IPS-NIHi7 (cell line): Measurements from ENCODE around the gene NOP10.
"Not testable (repeated sequence)": the region's sequence is repeated elsewhere in the genome, so short reads cannot be mapped to it uniquely, and the experiment has no call there.

ENCODE experiments used
- DNase-seq: peaks from one replicate; pipeline ENCODE4 v3.0.0; 2012; ENCODE audit warnings: mixed read lengths; ENCODE audit errors: extremely low spot score

NOP10 gene

DNA sequence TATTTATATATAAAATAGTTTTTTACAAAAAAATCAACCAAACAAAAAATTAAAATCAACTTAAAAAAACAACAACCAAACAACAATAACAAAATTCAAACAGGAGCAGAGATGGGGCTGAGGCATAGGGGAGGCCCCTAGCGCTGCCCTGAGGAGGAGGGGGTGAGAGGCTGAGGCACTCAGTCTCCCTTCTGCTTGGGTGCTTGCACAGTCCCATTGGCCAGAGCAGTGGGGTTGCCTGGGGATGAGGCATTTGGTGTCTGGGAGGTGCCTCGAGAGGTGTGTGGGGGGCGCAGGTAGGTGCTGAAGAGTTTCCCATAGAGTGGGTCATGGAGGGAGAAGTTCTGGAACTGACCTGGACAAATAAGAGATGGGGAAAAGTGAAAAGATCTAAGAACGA is 16.0 kb upstream of the NOP10 start:
- DNase-seq = no peak

DNA sequence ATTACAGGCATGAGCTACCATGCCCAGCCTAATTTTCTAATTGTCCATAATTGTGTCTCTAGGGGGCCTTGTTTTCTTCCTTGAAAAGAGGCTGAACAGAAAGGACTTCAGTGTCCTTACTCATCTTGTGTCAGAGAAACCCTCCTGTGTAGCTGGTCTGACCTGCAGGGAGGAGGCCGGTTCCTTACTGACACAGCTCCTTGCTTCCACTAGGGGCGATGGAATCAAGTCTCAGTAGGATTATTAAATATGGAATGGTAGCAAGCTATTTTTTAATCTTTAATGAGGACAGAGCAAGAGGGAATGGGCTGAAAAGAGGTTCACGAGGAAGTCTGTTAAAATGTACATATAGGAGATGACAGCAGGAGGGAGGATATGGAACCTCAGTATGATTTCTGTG is 15.4 kb upstream of the NOP10 start:
- peak; percentile 42 for DNase-seq

DNA sequence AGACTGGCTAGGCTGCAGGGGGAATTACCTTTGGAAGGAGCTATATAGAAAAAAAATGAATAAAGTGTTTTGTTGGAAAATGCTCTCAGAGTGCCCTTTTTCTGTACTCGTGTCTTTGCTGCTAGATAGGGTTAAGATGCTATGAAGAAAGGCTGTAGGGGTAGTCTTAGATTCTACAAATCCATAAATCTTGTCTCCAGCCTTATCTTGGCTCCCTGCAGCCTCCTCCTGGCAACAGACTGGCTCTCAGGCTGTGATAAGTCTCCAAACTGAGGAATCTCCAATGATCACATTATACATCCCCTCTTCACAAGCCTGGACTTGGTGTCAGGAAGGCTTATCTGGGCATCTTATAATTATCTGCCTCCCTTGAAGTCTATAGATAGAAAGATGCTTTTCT is 14.7 kb upstream of the NOP10 start:
- DNase-seq = no peak

DNA sequence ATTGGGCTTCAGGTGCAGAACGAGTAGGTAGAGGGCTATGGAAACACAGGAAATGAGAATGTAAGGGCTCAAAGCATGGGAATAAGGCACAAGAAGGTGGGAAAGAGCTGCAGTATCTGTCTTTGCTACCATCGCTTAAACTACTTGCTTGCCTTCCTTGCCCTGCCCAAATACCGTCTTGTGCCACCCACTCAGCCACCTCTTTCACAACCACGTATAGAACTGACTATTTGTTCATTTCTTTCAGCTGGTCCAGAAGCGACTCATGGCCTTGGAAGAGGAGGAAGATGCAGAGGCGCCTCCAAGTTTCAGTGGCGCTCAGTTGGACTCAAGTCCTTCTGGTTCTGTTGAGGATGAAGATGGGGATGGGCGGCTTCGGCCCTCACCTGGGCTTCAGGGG is 12.3 kb upstream of the NOP10 start:
- no peak for DNase-seq

DNA sequence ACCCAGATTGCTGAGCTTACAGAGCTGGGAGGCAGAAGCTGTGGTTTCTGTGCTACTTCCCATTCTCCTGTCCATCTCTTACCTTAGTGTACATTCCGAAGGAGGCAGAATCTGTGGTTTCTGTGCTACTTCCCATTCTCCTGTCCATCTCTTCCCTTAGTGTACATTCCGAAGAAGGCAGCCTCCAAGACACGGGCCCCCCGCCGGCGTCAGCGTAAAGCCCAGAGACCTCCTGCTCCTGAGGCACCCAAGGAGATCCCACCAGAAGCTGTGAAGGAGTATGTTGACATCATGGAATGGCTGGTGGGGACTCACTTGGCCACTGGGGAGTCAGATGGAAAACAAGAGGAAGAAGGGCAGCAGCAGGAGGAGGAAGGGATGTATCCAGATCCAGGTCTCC is 11.3 kb upstream of the NOP10 start:
- DNase-seq = no peak

DNA sequence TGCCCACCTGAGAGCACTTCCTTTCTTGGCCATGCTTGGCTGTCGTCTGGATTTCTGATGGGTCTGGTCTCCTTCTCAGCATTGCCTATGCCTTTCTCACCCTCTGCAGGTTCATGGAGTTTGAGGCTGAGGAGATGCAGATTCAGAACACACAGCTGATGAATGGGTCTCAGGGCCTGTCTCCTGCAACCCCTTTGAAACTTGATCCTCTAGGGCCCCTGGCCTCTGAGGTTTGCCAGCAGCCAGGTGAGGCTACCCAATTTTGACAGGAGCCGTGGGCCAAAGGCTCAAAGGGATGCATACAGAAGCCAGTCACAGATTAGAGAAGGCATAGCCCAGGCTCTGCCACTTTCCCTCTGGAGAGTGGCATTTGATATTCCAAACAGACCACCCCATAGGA is 10.7 kb upstream of the NOP10 start:
- peak; percentile 33 for DNase-seq

DNA sequence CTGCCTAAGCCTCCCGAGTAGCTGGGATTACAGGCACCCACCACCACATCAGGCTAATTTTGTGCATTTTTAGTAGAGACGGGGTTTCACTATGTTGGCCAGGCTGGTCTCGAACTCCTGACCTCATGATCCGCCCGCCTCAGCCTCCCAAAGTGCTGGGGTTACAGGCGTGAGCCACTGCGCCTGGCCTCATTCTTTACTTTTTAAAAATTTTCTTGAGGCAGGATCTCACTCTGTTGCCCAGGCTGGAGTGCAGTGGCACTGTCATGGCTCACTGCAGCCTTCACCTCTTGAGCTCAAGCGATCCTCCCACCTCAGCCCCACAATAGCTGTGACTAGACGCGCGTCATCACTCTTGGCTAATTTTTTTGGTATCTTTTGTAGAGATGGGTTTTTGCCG is 10.1 kb upstream of the NOP10 start:
- not testable (repeated sequence) for DNase-seq

DNA sequence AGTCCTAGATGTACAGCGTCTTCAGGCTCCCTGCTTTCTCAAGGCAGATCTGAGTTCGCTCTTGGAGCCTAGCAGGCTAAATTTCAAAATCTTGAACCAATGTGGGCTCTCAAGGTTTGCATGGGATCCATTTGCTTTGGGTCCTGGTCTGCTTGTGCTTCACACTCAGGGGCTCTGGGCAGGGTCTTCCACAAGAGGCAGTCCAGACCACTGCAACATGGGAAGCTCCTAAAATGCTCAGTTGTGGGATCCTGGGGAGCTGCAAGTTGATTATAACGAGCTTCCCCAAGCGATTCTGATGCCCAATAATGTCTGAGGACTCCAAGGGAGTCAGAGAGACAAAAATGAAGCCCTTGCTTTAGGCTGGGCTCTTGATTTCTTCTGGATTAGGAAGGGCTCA is 6.8 kb upstream of the NOP10 start:
- DNase-seq = no peak

DNA sequence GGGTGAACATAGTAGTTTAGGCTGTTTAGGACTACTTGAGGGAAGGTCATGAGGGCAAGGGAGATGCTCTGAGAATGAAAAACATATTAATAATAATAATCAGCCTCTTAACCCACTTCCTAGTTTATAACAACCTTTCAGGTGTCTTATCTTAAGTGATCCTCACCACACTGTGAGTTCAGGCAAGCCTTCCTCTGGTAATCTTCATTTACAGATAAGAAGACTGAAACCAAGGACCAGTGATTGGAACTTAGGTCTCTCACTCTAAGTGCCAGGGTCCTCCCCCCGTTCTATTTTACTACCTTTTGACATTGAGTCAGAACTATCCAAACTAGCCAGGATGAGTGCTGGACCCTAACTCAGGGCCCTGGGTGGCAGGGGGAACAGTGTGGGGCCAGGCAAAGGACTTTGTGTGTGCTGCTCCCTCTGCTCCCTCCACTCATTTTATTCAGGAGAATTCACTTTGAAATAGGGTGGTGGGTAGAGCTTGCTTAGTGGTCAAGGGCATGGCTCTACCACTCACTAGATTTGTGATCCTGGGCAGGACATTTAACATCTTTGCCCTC is 5.9 kb upstream of the NOP10 start:
- DNase-seq = no peak

DNA sequence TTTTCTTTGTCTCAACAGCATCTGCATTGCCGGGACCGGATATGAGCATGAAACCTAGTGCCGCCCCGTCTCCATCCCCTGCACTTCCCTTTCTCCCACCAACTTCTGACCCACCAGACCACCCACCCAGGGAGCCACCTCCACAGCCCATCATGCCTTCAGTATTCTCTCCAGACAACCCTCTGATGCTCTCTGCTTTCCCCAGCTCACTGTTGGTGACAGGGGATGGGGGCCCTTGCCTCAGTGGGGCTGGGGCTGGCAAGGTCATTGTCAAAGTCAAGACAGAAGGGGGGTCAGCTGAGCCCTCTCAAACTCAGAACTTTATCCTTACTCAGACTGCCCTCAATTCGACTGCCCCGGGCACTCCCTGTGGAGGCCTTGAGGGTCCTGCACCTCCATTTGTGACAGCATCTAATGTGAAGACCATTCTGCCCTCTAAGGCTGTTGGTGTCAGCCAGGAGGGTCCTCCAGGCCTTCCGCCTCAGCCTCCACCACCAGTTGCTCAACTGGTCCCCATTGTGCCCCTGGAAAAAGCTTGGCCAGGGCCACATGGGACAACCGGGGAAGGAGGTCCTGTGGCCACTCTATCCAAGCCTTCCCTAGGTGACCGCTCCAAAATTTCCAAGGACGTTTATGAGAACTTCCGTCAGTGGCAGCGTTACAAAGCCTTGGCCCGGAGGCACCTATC is 5.2 kb upstream of the NOP10 start:
- no peak for DNase-seq

DNA sequence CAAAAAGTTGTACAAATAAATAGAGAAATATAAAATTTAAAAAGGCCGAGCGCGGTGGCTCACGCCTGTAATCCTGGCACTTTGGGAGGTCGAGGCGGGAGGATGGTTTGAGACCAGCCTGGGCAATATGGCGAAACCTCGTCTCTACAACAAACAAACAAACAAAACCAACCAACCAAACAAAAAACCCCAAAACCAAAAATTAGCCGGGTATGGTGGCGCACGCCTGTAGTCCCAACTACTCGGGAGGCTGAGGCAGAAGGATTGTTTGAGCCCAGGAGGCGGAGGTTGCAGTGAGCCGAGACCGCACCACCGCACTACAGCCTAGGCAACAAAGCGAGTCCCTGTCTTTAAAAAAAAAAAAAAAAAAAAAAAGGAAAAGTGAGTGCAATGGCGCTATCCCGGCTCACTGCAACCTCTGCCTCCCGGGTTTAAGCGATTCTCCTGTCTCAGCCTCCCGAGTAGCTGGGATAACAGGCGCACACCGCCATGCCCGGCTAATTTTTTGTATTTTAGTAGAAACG is 661 bp downstream of the NOP10 start:
- DNase-seq = not testable (repeated sequence)

DNA sequence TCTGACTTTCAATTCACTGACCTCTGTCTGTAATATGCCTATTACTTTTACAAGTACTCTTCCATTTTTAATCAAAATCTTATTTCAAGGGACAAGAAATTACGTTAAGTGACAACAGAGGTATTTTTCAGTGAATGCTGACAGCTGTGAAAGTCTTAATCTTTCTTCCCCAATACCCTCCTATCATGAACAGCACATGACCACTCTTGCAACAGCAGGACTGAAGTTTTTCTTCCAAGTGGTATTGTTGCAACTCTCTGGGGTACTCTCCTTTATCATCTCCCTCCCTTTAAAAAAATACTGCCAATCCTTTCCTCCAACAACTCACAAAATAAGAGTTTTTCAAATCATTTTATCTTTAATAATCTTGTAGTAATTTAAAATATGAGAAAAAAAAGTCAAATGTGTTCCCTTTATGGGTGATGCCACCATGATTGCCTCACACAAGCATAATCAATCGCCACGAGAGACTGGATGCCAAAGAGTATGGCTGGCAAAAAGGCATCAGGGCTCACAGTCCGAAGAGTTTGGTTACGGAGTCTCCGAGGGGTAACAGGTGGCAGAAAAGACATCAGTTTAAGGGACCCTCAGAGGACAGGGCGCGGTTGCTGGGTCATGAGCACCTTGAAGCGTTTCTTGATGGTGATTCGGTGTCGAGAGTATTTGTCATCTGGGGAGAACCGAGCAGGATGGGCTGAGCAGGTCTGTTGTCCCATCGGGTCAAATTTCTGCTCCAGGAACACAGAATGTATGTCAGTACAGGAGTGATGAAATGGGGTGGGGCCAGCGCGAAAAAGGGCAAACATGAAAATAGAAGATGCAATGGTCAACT is 1.3 kb downstream of the NOP10 start:
- DNase-seq = no peak

DNA sequence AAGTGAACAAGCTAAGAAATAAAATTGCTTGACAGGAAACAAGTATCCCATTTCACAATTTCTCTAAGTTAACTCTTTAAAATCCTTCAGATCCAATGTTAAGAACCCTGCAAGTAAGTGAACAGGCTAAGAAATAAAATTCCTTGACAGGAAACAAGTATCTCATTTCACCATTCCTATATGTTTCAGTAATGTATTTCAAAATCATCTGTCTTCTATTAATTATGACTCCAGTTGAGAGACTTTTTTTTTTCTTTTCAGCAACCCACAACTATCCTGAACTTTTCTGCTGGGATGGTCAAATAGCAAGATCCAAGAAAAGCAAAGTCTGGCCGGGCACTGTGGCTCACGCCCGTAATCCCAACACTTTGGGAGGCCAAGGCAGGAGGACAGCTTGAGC is 3.0 kb downstream of the NOP10 start:
- no peak for DNase-seq

DNA sequence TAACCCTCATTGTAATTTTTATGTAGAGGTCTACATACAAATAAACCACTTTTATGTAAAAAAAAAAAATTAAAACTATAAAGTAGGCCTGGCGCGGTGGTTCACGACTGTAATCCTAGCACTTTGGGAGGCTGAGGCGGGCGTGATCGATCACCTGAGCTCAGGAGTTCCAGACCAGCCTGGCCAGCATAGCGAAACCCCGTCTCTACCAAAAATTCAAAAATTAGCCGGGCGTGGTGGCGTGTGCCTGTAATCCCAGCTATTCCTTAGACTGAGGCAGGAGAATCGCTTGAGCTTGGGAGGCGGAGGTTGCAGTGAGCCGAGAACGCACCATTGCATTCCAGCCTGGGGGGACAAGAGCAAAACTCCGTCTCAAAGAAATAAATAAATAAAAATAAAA is 4.6 kb downstream of the NOP10 start:
- DNase-seq = no peak

DNA sequence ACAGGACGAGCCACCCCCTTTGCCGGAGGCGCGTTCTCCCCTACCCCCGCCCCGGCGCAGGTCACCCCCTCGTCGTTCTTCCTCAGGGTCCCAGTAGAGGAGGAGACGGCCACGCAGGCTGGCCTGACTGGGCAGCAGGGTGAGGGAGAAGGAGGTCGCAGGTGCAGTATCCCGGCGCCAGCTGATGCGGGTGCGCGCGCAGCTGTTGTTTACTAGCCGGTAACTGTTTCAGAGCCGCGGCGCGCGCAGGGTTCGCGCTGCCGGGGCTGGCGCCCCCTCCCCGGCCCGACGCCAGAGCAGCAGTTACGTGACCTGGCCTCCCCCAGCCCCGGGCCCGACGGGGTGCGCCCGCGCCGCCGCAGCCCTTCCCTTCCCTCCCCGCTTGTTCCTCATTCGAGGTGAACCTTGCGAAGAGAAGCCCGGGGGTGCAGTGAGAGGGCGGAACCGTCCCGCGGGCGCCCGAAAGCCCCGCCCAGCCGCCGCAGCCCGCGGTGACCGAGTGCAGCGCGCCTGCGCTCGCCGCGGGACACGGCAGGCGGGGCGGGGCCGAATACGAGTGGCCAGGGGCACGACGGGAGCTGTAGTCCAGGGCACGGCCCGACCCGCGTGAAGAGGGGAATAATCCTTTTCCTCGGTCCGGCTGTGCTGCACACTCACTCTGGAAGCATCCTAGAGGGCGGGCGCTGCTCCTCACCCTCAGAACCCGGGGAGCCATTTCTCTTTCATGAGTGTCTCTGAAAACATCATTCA is 5.2 kb downstream of the NOP10 start, which contains the start of gene SLC12A6:
Gene SLC12A6, minus strand, starts transcription at position 225 of the 750 bp plus-strand sequence. CDS start 1,101 bp downstream, outside the sequence.
- peak; percentile 92 for DNase-seq

DNA sequence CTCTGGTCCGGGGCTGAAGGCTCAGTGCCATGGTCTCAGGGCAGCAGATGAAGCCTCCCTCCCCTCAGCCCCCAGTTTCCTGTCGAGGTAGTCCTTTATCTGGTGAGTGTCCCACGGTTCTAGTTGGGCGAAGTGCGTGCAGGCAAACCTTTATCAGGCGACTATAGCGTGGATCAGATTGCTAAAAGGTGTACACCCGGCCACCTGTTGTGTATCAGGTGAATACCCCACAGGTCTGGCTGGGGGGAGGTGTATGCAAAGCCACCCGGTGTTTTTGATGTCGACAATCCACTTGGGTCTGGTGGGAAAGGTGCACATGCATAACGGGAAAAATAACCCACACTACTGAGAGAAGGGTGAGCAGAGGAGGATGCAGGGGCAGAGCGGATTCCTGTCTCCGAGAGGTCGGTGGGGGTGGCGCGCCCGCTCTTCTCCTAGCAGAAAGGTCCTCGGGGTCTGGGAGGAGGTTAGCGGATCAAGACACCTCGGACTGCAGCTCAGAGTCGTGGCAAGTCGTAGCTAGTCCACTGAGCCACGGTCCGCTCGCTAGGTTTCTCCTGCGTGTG is 5.9 kb downstream of the NOP10 start:
- peak; percentile 25 for DNase-seq

DNA sequence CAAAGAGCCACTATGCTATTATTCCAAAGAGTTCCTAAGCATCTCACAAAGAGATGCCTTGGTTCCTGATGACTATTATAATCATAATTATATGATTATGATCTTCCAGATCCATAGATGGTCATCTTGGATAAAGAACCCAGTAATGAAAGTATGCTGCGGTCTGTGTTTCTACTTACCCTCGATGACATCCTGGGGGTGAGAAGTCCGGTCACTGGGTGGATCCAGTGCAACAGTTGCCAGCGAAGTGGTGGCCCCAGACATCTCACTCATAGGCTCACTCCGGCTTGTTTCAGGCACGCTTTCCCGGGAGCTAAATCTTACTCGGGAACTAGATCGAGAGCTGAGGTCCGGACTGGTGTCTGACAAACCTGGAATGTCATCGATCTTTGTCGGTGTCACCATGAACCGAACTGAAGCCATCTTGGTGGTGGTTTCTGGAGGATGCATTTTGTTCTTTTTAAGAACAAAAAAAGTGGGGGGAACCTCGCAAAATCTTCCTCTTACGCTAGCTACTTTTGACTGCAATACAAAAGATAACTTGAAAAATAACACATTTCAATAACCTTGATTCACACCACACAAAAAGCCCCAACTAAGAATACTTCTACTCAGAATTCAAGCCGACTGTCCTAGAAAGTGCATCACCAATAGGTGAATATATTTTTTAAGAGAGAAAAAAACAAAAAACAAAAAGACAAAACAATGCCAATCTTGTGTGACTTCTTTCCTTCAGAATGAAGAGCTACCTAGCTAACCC is 6.5 kb downstream of the NOP10 start:
- DNase-seq = no peak

DNA sequence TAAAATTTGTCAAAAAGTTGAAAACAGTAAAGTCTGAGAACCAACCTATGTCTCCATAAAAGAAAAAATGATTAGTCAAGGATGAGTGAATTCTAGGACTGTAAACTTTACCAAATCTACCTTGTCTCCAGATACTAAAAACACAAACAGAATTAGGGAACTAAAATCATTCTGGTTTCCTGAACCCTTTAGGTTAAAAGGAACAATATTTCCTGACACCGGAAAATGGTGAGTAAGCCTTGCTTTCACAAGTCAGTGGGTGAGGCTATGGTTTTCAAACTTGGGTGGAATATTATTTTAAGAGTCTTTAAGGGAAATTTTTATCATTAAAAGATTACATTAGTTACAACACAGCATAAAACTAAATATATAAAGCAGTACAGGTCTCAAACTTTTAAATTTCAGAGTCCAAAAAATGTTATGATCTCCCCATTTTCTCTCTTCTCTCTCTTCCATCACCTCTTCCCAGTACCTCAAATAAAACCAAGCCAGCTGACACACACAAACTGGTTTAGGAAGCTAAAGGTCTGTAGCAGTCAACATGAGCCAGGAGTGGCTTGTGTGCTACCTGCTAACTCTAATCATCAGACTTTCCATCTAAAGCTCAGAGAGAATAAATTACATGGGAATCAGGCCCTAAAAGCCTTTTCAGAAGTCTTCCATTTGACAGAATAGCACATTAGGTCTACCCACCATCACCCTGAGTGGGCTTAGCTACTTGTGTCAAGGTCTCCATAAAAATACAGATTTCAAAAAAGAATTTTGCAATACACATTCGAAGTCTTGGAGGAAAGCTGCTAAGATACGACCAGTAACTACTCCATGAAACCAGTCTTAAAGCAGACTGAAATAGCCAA is 7.5 kb downstream of the NOP10 start:
- DNase-seq = no peak

DNA sequence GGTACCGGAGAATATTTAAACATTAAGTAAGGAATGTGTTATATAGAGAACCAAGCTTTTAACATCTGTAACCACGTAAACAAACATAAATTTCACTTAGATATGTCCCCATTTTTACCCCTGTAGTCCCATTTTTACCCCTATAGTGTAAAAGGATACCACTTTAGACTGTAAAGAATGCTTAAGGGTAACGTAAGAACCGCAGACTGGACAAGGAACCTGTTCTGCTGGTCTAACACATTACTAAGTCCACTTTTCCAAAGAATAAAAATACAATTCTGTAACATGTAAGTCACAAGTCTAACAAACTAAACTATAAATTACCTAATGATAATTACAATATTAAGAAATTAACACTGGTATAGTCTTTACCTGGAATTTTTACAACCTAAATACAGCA is 8.3 kb downstream of the NOP10 start:
- no peak for DNase-seq

DNA sequence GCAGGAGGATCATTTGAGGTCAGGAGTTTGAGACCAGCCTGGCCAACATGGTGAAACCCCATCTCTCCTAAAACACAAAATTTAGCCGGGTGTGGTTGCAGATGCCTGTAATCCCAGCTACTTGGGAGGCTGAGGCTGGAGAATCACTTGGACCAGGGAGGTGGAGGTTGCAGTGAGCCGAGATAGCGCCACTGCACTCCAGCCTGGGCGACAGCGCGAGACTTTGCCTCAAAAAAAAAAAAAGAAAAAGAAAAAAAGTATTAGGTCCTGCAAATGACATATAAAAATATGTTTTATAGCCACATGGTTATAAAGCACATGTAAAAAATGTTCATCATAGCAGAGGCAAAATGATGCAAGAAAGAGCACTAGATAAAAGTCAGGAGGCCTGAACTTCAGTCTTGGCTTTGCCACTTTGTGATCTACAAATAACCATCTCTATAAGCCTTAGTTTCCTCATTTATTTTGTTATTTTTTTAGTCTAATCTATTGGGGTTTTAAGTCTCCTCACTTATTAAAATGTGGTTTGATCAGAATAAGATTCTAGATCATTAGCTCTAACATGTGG is 10.3 kb downstream of the NOP10 start:
- no peak for DNase-seq
